NCI-H446 (cell line): ENCODE data around the gene GRIPAP1.
"Not testable (repeated sequence)": the region's sequence is repeated elsewhere in the genome, so short reads cannot be mapped to it uniquely, and the experiment has no call there.

ENCODE experiments used
- DNase-seq, 2 experiments: peaks; one replicate each; lab custom pipeline; 2025; lab: John Stamatoyannopoulos, UW

GRIPAP1 gene

DNA sequence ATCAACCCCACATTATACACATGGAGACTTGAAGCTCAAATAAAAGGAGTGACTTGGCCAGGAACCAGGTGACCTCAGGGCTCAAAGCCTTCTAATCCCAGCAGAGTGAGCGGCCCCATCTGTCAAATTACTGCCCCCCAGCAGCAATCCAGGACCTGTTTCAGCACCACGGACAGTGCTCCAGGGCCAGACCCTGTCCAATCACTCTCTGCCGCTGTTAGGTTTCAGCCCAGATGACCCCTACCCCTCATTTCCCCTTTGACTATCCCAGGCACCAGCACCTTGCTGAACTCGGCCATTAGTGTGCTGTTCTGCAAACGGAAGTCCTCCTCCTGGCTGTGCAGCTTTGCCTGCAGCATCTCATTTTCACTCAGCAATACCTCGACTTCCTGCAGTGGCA lies 5.1 kb downstream of the GRIPAP1 start:
- DNase-seq = no peak

DNA sequence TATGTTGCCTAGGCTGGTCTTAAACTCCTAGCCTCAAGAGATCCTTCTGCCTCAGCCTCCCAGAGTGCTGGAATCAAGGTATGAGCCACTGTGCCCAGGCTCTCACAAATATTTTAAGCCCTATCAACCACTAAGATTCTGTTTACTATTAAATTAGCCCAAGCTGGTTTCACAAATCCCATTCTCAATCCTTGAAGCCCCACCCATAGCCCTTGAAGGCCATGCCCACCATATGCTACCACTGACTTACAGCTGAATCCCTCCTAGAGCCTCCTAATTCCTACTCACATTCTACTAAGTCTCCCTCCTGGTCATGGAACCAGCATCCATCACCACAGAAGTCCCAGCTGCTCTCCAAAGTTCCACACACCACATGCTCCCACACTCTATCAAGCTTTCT lies 9.7 kb downstream of the GRIPAP1 start:
- DNase-seq = no peak

DNA sequence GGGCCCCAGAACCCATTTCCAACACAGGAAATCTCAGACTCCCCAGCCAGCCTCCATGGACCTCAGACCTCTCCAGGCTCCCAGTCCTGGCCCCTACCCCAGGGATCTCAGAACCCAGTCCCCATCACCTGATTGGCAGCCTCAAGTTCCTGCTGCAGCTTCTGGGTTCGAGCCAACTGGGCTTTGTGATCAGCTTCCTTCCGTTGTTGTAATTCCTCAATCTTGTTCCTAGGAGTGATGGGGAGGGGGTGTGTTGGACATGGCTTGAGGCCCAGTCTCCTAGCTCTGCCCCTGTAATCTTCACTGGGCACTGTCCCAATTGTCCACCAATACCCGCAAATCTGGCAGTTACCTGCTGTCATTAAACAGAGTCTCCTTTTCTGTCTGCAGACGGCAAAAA lies 12.6 kb downstream of the GRIPAP1 start:
- DNase-seq = no peak

DNA sequence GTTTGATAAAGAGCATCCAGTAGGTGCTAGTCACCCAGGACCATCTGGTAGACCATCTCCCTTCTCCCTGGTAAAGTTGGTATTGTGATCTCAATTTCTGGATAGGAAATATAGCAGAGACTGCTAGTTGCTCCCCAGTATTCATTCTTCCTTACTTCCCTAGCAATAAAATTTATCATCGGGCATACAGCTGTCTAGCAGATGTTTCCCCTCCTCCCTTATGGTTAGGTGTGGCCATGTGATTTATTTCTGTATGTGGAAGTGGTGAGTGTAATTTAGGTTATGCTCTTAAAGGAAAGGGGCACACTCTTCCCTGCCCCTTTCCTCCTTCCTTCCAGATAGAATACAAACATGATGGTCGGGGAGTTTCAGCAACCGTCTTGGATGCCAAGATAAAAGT lies 18.2 kb downstream of the GRIPAP1 start:
- no peak for DNase-seq

DNA sequence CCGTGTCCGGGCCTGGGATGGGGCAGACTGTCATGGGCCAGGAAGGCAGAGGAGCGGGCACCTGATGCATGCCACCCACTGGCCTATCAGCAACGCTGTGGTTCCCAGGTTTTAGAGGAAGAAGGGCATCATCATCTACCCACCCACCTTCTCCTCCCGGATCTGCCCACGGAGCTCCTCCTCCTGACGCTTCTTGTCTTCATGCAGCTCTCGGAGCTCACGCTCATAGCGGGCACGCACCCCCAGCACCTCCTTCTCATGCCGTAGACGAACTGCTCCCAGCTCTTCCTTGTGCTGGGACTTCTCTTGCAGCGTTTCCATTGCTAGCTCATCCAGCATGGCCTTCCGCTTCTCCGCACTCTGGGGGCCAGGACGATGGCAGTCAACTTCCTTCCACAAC lies 19.0 kb downstream of the GRIPAP1 start:
- DNase-seq = no peak

DNA sequence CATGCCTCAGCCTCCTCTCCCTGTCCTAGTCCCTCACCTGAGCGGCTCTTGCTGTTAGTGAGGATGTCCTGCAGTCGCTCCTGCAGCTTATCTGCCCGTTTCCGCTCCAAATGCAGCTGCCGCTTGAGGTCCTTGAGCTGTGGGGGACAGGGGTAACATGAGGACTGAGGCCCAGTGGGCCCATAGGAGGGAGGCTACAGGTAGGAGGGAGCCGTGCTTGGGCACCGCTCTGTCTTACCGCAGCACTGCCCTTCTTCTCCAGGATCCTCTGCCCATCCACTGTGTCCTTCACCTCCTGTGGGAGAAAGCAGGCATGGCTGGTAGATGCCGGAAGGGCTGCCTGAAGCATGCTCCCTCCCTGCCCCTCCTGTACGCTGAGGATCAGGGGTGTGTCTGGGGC lies 20.9 kb downstream of the GRIPAP1 start:
- DNase-seq = no peak

DNA sequence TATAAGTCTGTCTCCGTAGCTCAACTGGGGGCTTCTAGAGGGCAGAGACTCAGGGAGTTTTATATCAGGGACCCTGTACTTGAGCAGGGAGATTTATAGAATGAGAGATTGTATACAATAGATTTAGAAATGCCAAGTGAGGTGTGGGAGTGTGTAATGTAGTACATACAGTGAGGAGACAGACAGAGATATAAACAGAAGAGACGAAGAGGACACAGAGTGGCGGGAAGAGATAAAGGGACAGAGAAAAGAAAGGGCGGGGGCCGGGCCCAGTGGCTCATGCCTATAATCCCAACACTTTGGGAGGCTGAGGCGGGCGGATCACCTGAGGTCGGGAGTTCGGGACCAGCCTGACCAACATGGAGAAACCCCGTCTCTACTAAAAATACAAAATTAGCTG lies 21.7 kb downstream of the GRIPAP1 start:
- not testable (repeated sequence) for DNase-seq

DNA sequence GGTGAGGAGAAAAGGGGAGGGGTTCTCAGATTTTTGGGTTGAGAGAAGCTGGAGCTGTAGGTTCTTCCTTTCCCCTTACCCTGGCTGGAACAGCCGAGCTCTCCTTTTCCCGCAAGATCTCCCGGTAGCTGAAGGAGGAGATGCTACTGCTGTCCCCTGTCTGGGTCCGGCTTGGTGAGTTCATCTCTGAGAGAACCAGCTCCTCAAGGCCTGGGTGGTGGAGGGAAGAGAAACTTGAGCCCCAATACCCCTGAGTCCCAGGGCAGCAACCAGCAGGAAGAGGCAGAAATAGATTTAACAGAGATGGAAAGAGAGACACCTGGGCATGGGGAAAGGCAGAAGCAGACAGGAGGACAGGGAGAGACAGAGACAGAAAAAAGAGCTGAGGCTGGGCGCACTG lies 23.8 kb downstream of the GRIPAP1 start:
- DNase-seq = no peak

DNA sequence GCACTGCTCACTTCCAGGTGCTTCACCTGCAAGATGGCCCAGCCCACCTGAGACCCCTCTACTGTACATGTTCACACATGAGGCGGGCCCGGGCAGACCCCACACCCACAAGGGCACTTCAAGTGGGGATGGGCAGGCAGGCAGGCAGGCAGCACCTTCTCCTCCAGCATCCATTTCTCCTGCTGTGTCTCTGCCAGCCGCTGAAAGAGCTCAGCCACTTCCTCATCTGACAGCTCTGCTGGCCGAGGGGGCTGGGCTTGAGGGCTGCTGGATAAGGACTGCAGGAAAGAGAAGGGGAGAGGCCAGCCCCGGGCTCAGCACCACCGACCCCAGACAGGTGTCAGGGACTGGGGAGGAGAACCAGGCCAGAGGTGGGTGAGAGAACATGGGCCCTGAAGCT lies 26.0 kb downstream of the GRIPAP1 start:
- no peak for DNase-seq

DNA sequence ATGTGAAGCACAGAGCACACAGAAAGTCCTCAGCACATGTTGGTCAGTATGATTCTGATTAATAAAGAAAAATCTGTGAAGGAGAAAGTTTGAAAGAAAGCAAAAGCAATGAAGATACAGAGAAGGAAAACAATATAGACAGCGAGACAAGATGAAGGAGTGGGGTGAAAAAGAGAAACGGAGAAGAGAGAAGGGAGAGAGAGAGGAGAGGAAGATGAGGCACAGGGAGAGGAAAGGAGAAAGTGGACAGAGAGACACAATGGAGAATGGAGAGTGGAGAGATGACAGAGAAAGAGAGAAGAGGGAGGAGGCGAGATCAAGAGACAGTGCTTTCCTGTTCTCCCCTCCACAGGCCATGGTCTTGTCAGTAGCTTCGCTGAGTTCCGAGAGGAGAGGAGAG lies 26.5 kb downstream of the GRIPAP1 start:
- no peak for DNase-seq

DNA sequence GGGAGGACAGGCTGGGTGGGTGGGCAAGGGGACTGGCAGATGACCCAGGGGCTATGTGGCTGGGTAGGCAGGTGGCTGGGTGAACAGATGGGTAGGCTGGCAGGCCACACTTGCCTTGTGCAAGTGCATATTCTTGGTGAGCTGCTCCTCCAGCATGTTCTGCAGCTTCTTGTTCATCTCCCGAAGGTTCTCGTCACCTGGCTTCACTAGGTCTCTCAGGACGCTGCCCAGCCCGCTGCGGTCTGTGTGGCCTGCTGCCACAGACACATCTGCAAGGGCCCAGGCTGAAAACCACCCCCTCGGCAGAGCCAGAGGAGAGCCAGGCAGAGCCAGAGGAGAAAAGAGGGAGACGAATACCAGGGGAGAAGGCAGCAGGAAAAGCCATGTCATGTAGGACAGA lies 27.0 kb downstream of the GRIPAP1 start:
- no peak for DNase-seq

DNA sequence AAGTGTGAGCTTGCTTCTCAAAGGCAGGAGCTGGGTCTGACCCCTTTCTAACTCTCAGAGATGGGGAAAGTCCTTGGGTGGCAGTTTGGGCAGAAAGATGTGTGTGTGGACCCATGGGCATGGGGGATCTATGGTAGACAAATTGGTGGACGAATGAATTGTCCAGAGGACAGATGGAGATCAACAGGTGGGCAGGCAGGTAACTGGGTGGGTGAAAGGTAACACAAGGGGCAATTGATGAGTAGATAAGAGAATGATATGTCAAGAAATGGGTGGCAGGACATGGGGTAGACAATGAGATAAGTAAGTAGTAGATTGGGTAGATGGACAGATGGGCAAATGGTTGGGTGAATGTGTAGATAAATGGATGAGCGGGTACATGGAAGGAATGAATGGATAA lies 27.5 kb downstream of the GRIPAP1 start:
- DNase-seq = no peak

DNA sequence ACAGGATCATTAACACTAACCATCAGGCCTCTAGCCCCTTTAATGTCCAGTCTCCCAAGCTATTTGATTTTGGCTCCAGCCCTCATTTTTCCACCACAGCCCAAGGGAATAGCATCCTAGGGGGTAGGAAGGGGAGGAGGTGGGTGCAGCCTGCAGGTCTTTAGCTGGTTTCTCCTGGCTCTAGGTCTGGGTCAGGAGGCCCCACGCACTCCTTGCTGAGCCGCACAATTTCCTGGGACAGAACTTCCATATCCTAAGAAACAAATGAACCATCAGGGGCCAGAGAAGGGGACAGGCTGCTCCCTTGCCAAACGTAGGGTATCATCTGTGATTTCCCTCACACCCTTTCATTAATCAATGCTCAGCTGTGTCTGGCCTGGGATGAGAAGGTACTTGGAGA lies 28.0 kb downstream of the GRIPAP1 start:
- DNase-seq = no peak

DNA sequence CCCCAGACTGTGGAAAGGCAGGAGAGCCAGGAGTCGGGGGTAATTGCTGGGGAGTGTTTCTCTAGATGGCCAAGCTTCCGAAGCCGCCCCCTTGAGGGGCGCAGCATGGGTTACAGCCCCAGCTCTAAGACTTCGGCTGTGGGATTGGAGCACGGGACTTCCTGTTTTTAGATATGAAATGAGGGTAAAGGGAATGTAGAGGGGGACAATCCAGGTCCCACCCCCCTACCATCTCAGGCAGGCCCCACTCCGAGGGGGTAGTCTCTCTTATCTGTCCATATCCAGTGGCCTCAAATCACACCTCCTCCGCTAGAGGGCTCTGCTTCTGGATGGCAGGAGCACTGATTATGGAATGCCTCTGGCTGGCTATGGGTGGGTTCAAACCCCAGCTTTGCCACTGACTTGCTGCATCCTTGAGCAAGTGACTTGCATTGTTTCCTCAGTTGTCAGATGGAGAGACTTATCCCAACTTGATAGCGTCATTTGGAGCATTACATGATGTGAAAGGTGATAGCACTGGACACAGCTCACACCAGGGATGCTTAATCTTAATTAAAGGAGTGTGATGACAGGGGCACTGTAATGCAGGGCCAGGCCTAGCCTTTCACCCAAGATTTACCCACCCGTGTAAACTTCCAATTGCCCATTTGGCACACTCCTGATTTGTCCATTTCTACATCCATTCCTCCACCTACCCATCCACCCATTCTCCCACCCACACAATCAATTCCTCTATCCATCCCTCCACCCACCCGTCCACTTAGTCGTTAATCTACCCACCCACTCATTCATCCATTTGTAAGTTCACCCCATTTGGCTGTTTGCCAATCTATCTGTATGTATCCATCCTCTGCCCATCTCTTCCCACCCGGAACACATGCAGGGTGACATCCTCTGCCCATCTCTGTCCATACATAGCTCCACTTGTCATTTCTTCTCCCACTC lies 29.6 kb downstream of the GRIPAP1 start:
- DNase-seq = no peak

DNA sequence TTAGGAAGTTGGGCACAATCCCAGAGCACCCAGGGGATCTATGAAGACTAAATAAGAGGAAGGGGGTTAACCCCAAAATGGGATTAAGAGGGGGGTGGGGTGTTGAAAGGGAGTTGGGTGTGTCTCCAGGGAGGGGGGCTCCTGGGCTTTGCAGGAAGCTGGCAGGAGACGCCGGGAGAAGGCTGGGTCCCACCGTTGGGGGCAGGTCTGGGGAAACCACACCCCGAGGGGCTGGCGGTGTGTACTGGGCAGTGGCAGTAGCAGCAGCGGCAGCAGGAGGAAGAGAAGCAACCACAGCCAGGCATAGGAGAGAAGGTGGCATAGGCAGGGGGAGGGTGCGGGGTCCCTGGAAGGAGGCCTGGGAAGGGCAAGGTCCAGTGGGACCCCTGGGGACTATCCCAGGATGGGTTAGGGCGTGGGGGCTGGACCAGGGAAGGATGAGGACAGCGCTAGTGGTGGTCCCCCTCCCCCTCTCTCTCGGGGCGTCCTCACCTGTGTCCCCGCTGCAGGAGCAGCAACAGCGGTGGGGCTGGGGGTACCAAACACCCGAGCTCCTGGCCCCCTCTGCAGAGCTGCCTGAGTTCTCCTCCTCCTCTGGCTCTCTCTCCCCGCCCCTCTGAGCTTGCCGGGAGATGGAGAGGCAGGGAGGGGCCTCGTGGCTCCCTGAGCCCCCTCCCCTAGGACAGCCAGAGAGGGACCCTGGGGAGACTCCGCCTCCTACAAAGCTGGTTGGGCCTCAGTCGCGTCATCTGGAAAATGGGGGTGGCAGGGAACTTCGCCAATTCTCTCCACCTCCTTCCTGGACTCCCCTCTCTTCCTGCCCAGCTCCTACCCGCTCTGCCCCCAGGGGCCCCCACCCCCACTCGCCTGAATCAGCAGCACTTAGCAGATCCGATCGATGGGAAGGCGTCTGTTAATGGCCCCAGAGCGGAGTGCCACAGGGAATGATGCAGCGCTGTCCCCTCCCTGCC lies 30.5 kb downstream of the GRIPAP1 start, which contains the start of gene KCND1:
KCND1 (minus strand) TSS at position 596 of the 971 bp plus-strand sequence. CDS start 1,573 bp downstream, outside the sequence.
- no peak for DNase-seq

DNA sequence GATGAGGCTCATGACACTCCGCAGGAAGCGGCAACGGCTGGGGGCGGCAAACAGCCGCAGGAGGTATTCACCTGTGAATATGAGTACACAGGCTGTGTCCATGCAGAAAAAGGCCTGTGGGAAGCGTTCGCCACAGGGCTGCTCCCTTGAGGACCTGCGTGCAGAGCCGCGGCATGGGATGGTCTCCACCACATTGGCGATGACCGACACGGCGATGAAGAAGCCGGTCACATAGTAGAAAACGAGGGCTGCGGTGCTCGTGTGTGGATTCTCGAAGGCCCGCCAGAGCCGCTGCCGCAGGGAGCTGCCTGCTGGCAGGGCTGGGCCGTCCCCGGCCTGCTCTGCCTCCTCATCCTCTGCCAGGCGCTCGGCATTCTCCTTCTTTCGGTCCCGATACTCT lies 32.6 kb downstream of the GRIPAP1 start:
- no peak for DNase-seq

DNA sequence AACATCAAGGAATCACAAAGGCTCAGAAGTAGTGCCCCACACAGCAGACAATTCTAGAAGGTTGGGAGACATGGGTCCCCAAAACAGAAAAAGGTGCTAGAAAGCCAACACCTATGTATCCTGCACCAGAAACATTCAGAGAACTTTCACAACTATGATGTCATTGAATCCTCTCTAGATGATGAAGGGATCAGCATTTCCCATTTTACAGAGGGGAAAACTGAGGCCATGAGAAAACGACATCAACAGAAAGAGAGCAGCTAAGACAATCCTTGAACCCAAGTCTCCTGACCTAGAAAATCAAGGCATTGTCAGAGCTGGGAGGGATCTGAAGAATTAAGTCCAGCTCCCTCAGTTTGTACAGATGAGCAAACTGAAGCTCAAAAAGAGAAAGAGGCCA lies 33.7 kb downstream of the GRIPAP1 start:
- no peak for DNase-seq

DNA sequence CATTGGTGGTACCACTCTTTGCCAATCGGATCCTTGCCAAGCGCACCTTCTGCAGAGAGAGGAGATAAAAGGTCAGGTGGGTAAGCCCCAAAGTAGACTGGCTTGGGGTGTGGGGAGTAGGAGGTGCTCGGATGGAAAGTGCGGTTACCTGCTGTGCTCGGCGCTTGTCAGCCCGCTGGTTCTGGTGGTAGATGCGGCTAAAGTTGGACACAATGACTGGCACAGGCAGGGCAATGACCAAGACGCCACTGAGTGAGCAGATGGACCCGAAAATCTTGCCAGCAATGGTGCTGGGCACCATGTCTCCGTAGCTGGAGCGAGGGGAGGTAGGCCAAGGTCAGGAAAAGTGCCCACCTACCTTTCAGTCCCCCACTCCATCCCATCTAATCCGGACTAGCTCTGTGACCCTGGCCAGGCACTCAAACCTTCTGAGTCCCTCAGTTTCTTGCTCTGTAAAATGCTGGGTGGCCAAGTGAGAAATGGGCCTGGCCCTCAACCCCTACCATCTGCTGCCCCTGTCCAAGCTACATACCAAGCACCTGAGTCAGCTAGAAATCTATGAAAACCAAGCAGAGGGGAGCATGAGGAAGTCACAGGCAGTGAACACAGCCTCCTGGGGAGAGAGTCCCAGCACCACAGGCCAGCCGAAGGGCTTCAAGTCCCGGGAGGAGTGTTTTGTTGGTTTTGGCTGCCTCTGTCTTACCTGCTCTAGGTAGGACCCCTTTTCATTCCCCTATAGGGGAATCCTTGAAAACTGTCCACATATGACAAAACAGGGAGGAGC lies 35.1 kb downstream of the GRIPAP1 start:
- no peak for DNase-seq

DNA sequence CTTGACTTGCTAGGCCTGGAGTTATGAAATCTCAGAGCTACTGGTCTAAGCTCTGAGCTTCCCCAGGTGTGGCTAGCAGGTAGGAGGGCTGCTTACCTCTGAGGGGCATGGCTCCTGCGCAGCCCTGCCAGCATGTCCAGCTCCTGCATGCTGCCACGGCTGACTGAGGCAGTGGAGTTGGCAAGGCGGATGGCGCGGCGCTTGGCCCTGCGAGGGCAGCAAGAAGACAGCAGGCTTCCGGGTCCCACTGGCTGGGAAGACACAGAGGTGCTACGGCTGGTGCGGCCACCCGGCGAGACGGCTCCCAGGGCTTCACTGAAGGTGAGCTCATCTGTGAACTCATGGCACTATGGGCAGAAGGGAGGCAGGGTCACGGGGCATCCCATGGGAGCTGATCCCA lies 36.1 kb downstream of the GRIPAP1 start:
- DNase-seq = no peak

DNA sequence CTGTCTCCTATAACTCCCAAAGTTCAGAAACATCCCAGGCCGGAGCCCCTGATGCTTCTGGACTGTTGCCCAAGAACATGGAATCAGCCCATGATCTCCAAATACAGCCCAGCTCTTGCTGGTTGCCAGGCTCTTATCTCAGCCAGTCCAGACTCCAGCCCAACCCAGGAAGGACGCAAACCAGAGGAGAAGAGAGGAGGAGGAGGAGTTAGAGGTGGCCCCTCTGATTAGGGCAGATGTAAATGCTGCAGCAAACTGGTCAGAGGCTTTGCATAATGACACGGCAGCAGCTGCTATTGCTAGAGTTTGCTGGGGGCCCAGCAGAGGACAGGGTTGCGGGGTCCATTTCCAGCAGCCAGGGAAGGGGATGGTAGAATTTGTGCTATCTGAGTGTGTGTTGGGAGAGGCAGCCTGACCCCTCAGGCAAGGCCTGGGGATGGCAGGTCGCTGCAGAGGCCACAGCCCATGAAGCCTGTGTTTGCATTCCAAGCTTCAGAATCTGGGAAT lies 40.4 kb downstream of the GRIPAP1 start:
- DNase-seq = no peak

DNA sequence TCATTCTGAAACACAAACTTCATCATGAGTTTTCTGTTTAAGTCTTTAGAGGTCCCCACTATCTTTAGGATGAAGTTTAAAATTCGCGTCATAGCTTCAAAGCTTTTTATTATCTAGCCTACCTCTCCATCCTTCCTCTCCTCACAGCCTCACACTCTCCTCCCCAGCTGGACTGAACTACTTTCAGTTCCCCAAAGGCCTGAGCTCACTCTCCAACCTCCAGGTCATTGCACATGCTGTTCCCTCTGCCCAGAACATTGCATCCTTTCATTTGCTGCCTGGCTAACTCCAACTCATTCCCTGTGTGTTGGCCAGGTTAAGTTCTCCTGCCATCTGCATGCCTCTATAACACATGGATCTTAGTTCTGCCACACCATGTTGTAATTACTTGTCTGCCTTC lies 41.8 kb downstream of the GRIPAP1 start:
- DNase-seq = no peak

DNA sequence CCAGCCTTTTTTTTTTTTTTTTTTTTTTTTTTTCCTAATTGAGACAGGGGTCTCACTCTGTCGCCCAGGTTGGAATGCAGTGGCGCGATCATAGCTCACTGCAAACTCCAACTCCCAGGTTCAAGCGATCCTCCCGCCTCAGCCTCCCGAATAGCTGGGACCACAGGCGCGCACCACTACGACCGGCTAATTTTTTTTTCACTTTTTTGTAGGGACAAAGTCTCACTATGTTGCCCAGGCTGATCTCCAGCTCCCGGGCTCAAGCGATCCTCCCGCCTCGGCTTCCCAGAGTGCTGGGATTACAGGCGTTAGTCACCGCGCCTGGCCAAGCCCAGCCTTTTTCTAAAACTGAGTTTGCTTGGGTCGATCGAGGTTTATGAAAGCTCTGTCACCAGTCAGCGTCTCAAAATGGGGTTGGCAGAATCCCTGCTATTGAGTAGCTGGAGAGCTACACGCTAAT lies 43.4 kb downstream of the GRIPAP1 start:
- peak in 1 of 2 experiments; percentile 40 for DNase-seq
